GM19467 (cell line): ENCODE data around the gene C2orf92.

ENCODE experiments used
- ATAC-seq: cut with Tn5 transposase; IDR thresholded peaks from one replicate; pipeline ENCODE4 v1.9.1; 2021; ENCODE audit warnings: mild to moderate bottlenecking, moderate library complexity; ENCODE audit not compliant: unreplicated experiment

Gene C2orf92

GRCh38 chr2:97741251-97741650 is 71.7 kb downstream of the C2orf92 start:
- no peak for ATAC-seq

GRCh38 chr2:97741686-97742085 is 72.2 kb downstream of the C2orf92 start:
- ATAC-seq, result no peak

DNA sequence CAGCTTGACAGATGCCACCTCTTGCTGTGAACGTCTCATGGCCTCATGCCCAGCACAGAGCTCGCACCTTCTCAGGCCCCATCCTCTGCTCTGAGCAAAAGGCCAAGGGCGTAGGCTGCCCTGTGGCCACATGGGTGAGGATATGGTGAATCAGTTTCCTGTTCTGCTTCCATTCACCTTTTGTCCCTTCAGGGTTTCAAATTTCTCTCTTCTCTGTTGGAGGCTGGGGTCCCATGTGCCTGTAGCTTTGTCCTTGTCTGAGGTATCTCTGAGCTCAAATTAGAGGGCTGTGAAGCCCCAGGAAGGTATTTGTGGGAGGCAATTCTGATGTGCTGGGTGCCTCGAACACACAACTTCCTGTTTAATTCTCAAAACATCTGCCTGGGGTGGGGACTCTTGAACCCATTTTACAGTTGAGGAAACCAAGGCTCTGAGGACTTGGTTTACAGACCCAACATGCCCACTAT is 72.9 kb downstream of the C2orf92 start:
- ATAC-seq, result no peak

DNA sequence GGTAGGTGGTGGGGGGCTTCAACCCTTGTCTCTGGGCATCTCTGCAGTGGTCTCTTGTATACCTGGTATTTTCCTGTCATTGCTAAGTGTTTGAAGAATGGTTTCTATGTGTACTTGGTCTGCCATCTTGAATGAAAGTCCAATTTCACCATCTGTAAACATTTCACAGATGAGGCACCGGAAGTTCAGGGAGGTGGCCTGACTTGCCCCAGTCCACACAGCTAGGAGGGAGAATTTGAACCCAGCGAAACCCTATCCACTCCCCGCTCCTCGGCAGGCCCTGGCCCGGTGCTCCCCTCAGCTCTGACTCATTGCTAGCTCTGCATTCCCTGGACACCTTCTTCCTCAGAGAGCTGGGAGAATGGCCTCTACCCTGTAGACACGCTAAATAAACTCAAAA is 74.4 kb downstream of the C2orf92 start:
- ATAC-seq, result no peak

GRCh38 chr2:97745474-97746174 is 76.1 kb downstream of the C2orf92 start:
- no peak for ATAC-seq

DNA sequence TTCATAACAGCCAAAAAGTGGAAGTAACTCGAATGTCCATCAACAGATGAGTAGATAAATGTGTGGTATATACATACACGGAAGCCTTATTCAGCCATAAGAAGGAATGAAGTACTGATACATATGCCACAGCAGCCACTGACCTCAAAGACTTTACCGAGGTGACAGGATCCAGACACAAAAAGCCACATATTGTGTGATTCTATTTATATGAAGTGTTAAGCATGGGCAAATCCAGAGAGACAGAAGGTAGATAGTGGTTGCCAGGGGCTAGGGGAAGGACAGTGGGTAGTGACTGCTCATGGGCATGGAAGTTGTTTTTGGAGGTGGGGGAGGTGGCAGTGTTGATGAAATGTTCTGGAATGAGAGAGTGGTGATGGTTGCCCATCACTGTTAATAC is 77.8 kb downstream of the C2orf92 start:
- no peak for ATAC-seq

GRCh38 chr2:97747716-97748115 is 78.2 kb downstream of the C2orf92 start:
- ATAC-seq, result no peak

- no peak for ATAC-seq
Measured at GRCh38 chr2:97749581-97749980, 80.1 kb downstream of the C2orf92 start.

GRCh38 chr2:97750017-97750416 is 80.5 kb downstream of the C2orf92 start:
- no peak for ATAC-seq

DNA sequence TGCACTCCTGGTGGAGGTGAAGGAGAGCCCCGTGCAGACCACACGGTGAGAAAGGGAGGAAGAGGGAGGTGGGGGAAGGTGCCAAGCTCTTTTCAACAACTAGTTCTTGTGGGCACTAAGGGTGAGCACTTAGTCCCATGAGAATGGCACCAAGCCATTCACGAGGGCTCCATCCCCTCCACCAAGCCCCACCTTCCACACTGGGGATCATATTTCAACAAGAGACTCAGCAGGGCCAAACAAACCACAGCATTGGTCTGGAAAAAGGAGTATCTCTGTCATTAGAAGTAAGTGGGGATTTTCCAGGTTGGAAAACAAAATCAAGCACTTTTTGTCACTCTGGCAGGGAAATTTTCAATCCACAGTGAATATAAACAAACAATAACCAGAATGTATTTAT is 82.2 kb downstream of the C2orf92 start:
- ATAC-seq, result no peak
